B cell (primary cell): ENCODE measurements around the gene MYCBP2. TPM values are rescaled to one million over a fixed set of nuclear protein-coding genes. Genes with fewer than 3 reads are reported as not detected.

ENCODE experiments used
- ATAC-seq: fragments of 200-7000 bp; cut with Tn5 transposase; one replicate; pipeline ENCODE4 v1.10.0; 2021; ENCODE audit warnings: low read depth, mild to moderate bottlenecking, moderate number of reproducible peaks, moderate library complexity
- CTCF ChIA-PET: fragments of 350-600 bp; sonication (Branson Sonifier 250); formaldehyde crosslinking; loops from one replicate; lab custom pipeline; 2021; ENCODE audit warnings: antibody characterized with exemption, inconsistent platforms; lab: Charles Lee
- POLR2A ChIA-PET: fragments of 350-600 bp; sonication (Branson Sonifier 250); formaldehyde crosslinking; loops from one replicate; lab custom pipeline; 2021; ENCODE audit warnings: antibody characterized with exemption; lab: Charles Lee
- DNase-seq: peaks from one replicate; pipeline ENCODE4 v3.0.0; 2013
- H2AFZ ChIP-seq: 2 replicates; pipeline ENCODE4 v1.6.1; 2012; ENCODE audit warnings: mild to moderate bottlenecking, low read depth, low read length; ENCODE audit not compliant: insufficient read depth, poor library complexity, severe bottlenecking
- H3K27ac ChIP-seq, 2 donors: 1 replicate in 1 of 2; 2 replicates in 1 of 2; pipeline ENCODE4 v1.5.1; 2012 to 2013; ENCODE audit warnings: low read length in 2 of 2, mild to moderate bottlenecking in 2 of 2, moderate library complexity in 1 of 2
- H3K27me3 ChIP-seq, 4 experiments: fragments of 200-600 bp in 1 of 4; sonication (generic) in 1 of 4; replicated peaks in 1 of 4; 1 replicate in 2 of 4; 2 replicates in 2 of 4; pipeline versions ENCODE4 v1.6.1 to v1.7.0; 2013 to 2016; ENCODE audit warnings: low read length in 3 of 4, mild to moderate bottlenecking in 2 of 4, mixed read lengths in 1 of 4, moderate library complexity in 1 of 4; ENCODE audit not compliant: insufficient read depth in 4 of 4, control insufficient read depth in 3 of 4; ENCODE audit errors: control extremely low read depth in 1 of 4
- H3K36me3 ChIP-seq, 2 experiments: replicated peaks in 1 of 2; 1 replicate in 1 of 2; 2 replicates in 1 of 2; pipeline versions ENCODE4 v1.6.1 to v1.7.1; 2013; ENCODE audit warnings: low read length in 1 of 2; ENCODE audit not compliant: insufficient read depth in 2 of 2, control insufficient read depth in 1 of 2; ENCODE audit errors: control extremely low read depth in 1 of 2, extremely low read depth in 1 of 2
- H3K4me1 ChIP-seq, 2 donors: fragments of 200-600 bp in 1 of 2; sonication (generic) in 1 of 2; 1 replicate in 1 of 2; 2 replicates in 1 of 2; pipeline versions ENCODE4 v1.5.1 to v1.6.1; 2013 to 2017; ENCODE audit warnings: low read length in 2 of 2; ENCODE audit not compliant: control insufficient read depth in 2 of 2, insufficient read depth in 2 of 2
- H3K4me2 ChIP-seq: replicated peaks from 2 replicates; pipeline ENCODE3; 2012; ENCODE audit warnings: mild to moderate bottlenecking, low read depth, low read length; ENCODE audit not compliant: poor library complexity, severe bottlenecking
- H3K4me3 ChIP-seq, 5 experiments: fragments of 200-600 bp in 1 of 5; sonication (generic) in 1 of 5; 1 replicate in 3 of 5; 2 replicates in 2 of 5; pipeline versions ENCODE4 v1.5.1 to v1.7.0; 2011 to 2016; ENCODE audit warnings: low read length in 4 of 5, mild to moderate bottlenecking in 4 of 5, low read depth in 2 of 5, control low read depth in 1 of 5, moderate library complexity in 1 of 5; ENCODE audit not compliant: insufficient read depth in 1 of 5; ENCODE audit errors: control extremely low read depth in 1 of 5, extremely low read depth in 1 of 5
- H3K79me2 ChIP-seq: fragments of 200-600 bp; sonication (generic); one replicate; pipeline ENCODE4 v1.6.0; 2016; ENCODE audit warnings: low read length; ENCODE audit not compliant: control insufficient read depth, insufficient read depth
- H3K9ac ChIP-seq: fragments of 200-600 bp; sonication (generic); 2 replicates; pipeline ENCODE4 v1.6.1; 2017; ENCODE audit warnings: mild to moderate bottlenecking, low read length, moderate library complexity
- H3K9me3 ChIP-seq, 3 donors: one replicate each; pipeline versions ENCODE4 v1.6.1 to v1.7.1; 2013; ENCODE audit warnings: low read length in 2 of 3; ENCODE audit not compliant: control insufficient read depth in 2 of 3, insufficient read depth in 1 of 3; ENCODE audit errors: control extremely low read depth in 1 of 3
- H4K20me1 ChIP-seq: 2 replicates; pipeline ENCODE4 v1.6.0; 2012; ENCODE audit warnings: mild to moderate bottlenecking, low read length; ENCODE audit not compliant: insufficient read depth, control insufficient read depth, poor library complexity, severe bottlenecking
- H3K27ac Mint-ChIP-seq: one replicate; pipeline ENCODE4 v1.8.0; 2021; ENCODE audit warnings: mixed read lengths
- H3K27me3 Mint-ChIP-seq: one replicate; pipeline ENCODE4 v1.8.0; 2021; ENCODE audit warnings: mixed read lengths
- H3K4me1 Mint-ChIP-seq: one replicate; pipeline ENCODE4 v1.8.0; 2021; ENCODE audit warnings: mixed read lengths
- H3K4me3 Mint-ChIP-seq: one replicate; pipeline ENCODE4 v1.8.0; 2021; ENCODE audit warnings: mixed read lengths
- H3K9me3 Mint-ChIP-seq: one replicate; pipeline ENCODE4 v1.8.0; 2022; ENCODE audit warnings: mixed read lengths; ENCODE audit not compliant: insufficient read depth
- EZH2 ChIP-seq: IDR thresholded peaks from 2 replicates; pipeline ENCODE4 v1.6.1; 2012; ENCODE audit warnings: borderline replicate concordance, low read depth, mild to moderate bottlenecking, moderate library complexity, low read length; ENCODE audit not compliant: insufficient read depth, poor library complexity, severe bottlenecking
- WGBS: methylation state at CpG from one replicate; pipeline ENCODE4 v1.1.5; 2013; ENCODE audit warnings: missing lambda C conversion rate; ENCODE audit not compliant: insufficient coverage; 5-methylcytosine and 5-hydroxymethylcytosine counted together
- intact Hi-C: fragments of 100-400 bp; cut with micrococcal nuclease; formaldehyde crosslinking; loops from one replicate; pipeline ENCODE4 v1.10.0; 2022
- polyA plus RNA-seq: library from polyadenylated mRNA; depleted of rRNA; stranded (reverse); fragments of >200 nt; gene quantifications from 2 replicates; pipeline ENCODE4 v1.2.3, GENCODE V29; 2012
- total RNA-seq, 2 donors: library from RNA; stranded (reverse); fragments of 120-200 nt in 1 of 2; gene quantifications; 1 replicate in 1 of 2; 2 replicates in 1 of 2; pipeline versions ENCODE4 v1.2.3 to v1.2.4, GENCODE V29; 2013 to 2022
- TF ChIP-seq, protein P1 (sequence below): fragments of 200-600 bp; IDR thresholded peaks from one replicate; pipeline ENCODE4 v1.8.0; 2022; ENCODE audit warnings: antibody characterized with exemption, mild to moderate bottlenecking

MYCBP2 gene
- total and polyA plus RNA-seq, 2 donors (not counting 1 experiment from before 2014, with no cell fraction given): 84.0 to 237 TPM

DNA sequence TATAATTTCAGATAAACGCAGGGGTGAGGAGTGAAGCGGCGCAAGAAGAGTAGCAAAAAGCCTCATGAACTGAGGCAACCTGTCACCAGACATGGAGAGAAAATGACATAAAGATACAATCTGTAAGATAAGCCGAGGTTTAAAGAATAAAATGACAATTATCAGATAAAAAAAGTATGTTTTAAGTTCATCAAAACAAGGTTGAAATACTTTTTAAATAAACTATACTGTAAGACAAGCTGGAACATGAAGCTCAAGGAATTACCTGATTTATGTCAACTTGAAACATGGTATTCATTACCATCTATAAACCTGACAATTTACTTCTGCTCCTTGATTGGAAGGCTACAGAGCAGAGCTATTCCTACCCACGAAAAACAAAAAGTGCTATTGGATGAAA lies 61.6 kb downstream of the MYCBP2 start:
- ChIA-PET POLR2A (no interaction called here), CTCF (interaction anchor here (1.7 kb wide), 1 partner anchor 213 kb away, joined by 13 read pairs; no protein-coding TSS in a partner anchor)
- no peak overlapping the region for H2AFZ ChIP-seq
- ATAC-seq: no peak
- no peak overlapping the region for H3K4me2 ChIP-seq
- no peak overlapping the region for H3K9ac ChIP-seq
- no peaks in the 10 kb centered on the region for H3K79me2 ChIP-seq
- H3K36me3 ChIP-seq: peaks cover 10 to 63% of the 10 kb centered on the region in 2 experiments
- peaks cover 3% of the 10 kb centered on the region for H4K20me1 ChIP-seq
- no peak for TF ChIP-seq EZH2
- TF ChIP-seq, protein P1, sequence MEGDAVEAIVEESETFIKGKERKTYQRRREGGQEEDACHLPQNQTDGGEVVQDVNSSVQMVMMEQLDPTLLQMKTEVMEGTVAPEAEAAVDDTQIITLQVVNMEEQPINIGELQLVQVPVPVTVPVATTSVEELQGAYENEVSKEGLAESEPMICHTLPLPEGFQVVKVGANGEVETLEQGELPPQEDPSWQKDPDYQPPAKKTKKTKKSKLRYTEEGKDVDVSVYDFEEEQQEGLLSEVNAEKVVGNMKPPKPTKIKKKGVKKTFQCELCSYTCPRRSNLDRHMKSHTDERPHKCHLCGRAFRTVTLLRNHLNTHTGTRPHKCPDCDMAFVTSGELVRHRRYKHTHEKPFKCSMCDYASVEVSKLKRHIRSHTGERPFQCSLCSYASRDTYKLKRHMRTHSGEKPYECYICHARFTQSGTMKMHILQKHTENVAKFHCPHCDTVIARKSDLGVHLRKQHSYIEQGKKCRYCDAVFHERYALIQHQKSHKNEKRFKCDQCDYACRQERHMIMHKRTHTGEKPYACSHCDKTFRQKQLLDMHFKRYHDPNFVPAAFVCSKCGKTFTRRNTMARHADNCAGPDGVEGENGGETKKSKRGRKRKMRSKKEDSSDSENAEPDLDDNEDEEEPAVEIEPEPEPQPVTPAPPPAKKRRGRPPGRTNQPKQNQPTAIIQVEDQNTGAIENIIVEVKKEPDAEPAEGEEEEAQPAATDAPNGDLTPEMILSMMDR: no peak
- no peaks in the 10 kb centered on the region for H3K27me3 Mint-ChIP-seq
- no peak overlapping the region for H3K4me3 Mint-ChIP-seq
- H3K27ac ChIP-seq: no peak overlapping the region
- no peak overlapping the region for H3K27ac Mint-ChIP-seq
- intact Hi-C loops: loop anchor here (10.0 kb wide), 1 partner anchor 81 kb away; no protein-coding TSS in a partner anchor
- H3K9me3 Mint-ChIP-seq: no peaks in the 10 kb centered on the region
- no peak overlapping the region for H3K4me3 ChIP-seq
- no peaks in the 10 kb centered on the region for H3K4me1 Mint-ChIP-seq
- H3K27me3 ChIP-seq: no peaks in the 10 kb centered on the region
- no peak for DNase-seq
- H3K4me1 ChIP-seq: no peaks in the 10 kb centered on the region
- 100% methylated on average over 2 of the region's 5 CpGs for WGBS
- H3K9me3 ChIP-seq: no peaks in the 10 kb centered on the region

DNA sequence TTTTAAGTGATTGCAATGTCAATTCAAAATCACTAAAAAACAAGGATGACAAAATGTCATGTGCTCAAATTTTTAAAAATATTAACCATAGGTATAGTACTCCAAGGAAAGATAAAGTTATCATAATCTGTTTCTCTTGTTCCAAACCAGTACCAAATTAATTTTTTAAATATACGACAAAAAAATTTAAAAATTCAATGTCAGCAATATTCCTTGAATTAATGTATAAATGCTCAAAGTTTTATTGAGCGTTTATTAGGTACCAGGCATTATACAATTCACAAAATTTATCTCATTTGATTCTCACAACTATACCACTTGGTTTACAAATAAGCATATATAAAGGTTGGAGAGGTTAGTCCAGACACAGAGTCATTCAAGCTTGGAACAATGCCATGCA lies 64.7 kb downstream of the MYCBP2 start:
- ChIA-PET POLR2A (no interaction called here), CTCF (no interaction called here)
- Histone ChIP-seq H3K4me2 (no peak overlapping the region), H4K20me1 (peaks cover 3% of the 10 kb centered on the region), H3K27ac (no peak overlapping the region), H3K9ac (no peak overlapping the region), H3K36me3 (peaks cover 14 to 61% of the 10 kb centered on the region in 2 experiments), H3K79me2 (no peaks in the 10 kb centered on the region), H3K4me3 (no peak overlapping the region), H2AFZ (no peak overlapping the region), H3K27me3 (no peaks in the 10 kb centered on the region), H3K9me3 (no peaks in the 10 kb centered on the region), H3K4me1 (no peaks in the 10 kb centered on the region)
- no peak for ATAC-seq
- Mint-ChIP-seq H3K4me1 (no peaks in the 10 kb centered on the region), H3K27me3 (no peaks in the 10 kb centered on the region), H3K27ac (no peak overlapping the region), H3K4me3 (no peak overlapping the region), H3K9me3 (no peaks in the 10 kb centered on the region)
- TF ChIP-seq, protein P1: no peak
- no peak for TF ChIP-seq EZH2
- intact Hi-C loops: loop anchor here (5.0 to 10.0 kb wide), 2 partner anchors 77 to 305 kb away; no protein-coding TSS in a partner anchor
- WGBS: no CpG with 5 or more reads among the region's 2 CpGs
- no peak for DNase-seq
